ENCODE results near the gene TIMP4. TPM values are rescaled to one million over a fixed set of nuclear protein-coding genes. Genes with fewer than 3 reads are reported as not detected.

Gene TIMP4
- polyA plus RNA-seq, 2 of the 4 experiments (the other 2 are of a cell fraction): 15.7 to 16.0 TPM

GRCh38 chr3:12157026-12157425, 1.7 kb downstream of the TIMP4 start:
- ATAC-seq: no peak
- DNase-seq (ENCODE audit: low read depth in 1 of 2, low spot score in 1 of 2): no peak
- TF ChIP-seq MAX (IDR thresholded peaks at IDR 0.05): no peak
- TF ChIP-seq EP300 (IDR thresholded peaks at IDR 0.05): no peak
- TF ChIP-seq HOXA7 (CRISPR knock-in tag; IDR thresholded peaks at IDR 0.05): no peak
- no peak for TF ChIP-seq NPAS2 (CRISPR knock-in tag; IDR thresholded peaks at IDR 0.05; ENCODE audit: borderline replicate concordance)
- TF ChIP-seq GATA3 (IDR thresholded peaks at IDR 0.05; ENCODE audit: borderline replicate concordance): no peak
- no peak for TF ChIP-seq KDM5A (IDR thresholded peaks at IDR 0.05)
- no peak for TF ChIP-seq EHMT2 (IDR thresholded peaks at IDR 0.05; ENCODE audit: low read depth)
- ChIA-PET CTCF (interaction anchor here (0.8 to 36.8 kb wide), 4 partner anchors 11 to 188 kb away, joined by 3 to 976 read pairs (median 40); no protein-coding TSS in a partner anchor), POLR2A (no interaction called here)
- 100% methylated on average over 1 of the region's 1 CpG for WGBS (ENCODE audit: missing lambda C conversion rate)
- H3K9me3 ChIP-seq: no peaks in the 10 kb centered on the region
- peak overlapping the region; percentile 79; the same call in 2 of the 3 replicates for H3K4me2 ChIP-seq
- H3K4me1 ChIP-seq: peaks cover 51% of the 10 kb centered on the region
- no peak for FAIRE-seq
- H3K27ac ChIP-seq: peak overlapping the region; percentile 74 to 92; a peak in 5 of 6 replicates
- no peak overlapping the region for H3K4me3 ChIP-seq

GRCh38 chr3:12155828-12156227, 2.9 kb downstream of the TIMP4 start:
- DNase-seq (ENCODE audit: low read depth in 1 of 2, low spot score in 1 of 2) (peak; percentile 31 to 69), FAIRE-seq (no peak), ATAC-seq (peak; percentile 44 to 66; a peak in 5 of 6 replicates)
- no peak for TF ChIP-seq RFX5 (IDR thresholded peaks at IDR 0.05)
- no peak for TF ChIP-seq ATOH8 (CRISPR knock-in tag; IDR thresholded peaks at IDR 0.05; ENCODE audit: low read depth)
- TF ChIP-seq HOXB5 (CRISPR knock-in tag; IDR thresholded peaks at IDR 0.05): no peak
- TF ChIP-seq FOSL2 (IDR thresholded peaks at IDR 0.05): peak; percentile 48; the same call in 1 of the 2 replicates
- TF ChIP-seq FOSL2 (CRISPR knock-in tag; IDR thresholded peaks at IDR 0.05): peak; percentile 85
- no peak for TF ChIP-seq POLR2A (IDR thresholded peaks at IDR 0.05; ENCODE audit: low read length)
- TF ChIP-seq TP53 (CRISPR knock-in tag; IDR thresholded peaks at IDR 0.05): no peak
- Histone ChIP-seq H3K4me2 (peak overlapping the region; percentile 60), H3K4me1 (peaks cover 51% of the 10 kb centered on the region), H3K27ac (peak overlapping the region; percentile 74 to 92), H3K9me3 (no peaks in the 10 kb centered on the region), H3K4me3 (no peak overlapping the region)
- CTCF ChIA-PET: interaction anchor here (0.6 to 36.8 kb wide), 5 partner anchors 11 to 26 kb away, joined by 3 to 976 read pairs (median 4); no protein-coding TSS in a partner anchor
- POLR2A ChIA-PET: no interaction called here
- WGBS (ENCODE audit: missing lambda C conversion rate): 45% methylated on average over 2 of the region's 2 CpGs

GRCh38 chr3:12155264-12155663, 3.4 kb downstream of the TIMP4 start:
- no peaks in the 10 kb centered on the region for H3K9me3 ChIP-seq
- DNase-seq (ENCODE audit: low read depth in 1 of 2, low spot score in 1 of 2): no peak
- ChIA-PET POLR2A (no interaction called here), CTCF (interaction anchor here (1.0 to 36.8 kb wide), 7 partner anchors 9 to 324 kb away, joined by 3 to 976 read pairs (median 6); no protein-coding TSS in a partner anchor)
- TF ChIP-seq HOXB5 (CRISPR knock-in tag; IDR thresholded peaks at IDR 0.05): no peak
- H3K4me3 ChIP-seq: no peak overlapping the region
- H3K4me2 ChIP-seq: peak overlapping the region; percentile 60
- no peak for FAIRE-seq
- peak overlapping the region; percentile 74 to 92 for H3K27ac ChIP-seq
- H3K4me1 ChIP-seq: peaks cover 51% of the 10 kb centered on the region
- no peak for ATAC-seq

- ChIA-PET POLR2A (no interaction called here), CTCF (interaction anchor here (1.0 to 36.8 kb wide), 6 partner anchors 11 to 326 kb away, joined by 4 to 976 read pairs (median 10); no protein-coding TSS in a partner anchor)
- TF ChIP-seq USF2 (IDR thresholded peaks at IDR 0.05): no peak
- no peak for TF ChIP-seq FOSL2 (IDR thresholded peaks at IDR 0.05)
- TF ChIP-seq FOSL2 (CRISPR knock-in tag; IDR thresholded peaks at IDR 0.05): no peak
- no peak for TF ChIP-seq HEYL (CRISPR knock-in tag; IDR thresholded peaks at IDR 0.05)
- TF ChIP-seq MYC (IDR thresholded peaks at IDR 0.05; ENCODE audit: borderline replicate concordance, low read length): no peak
- ATAC-seq (no peak), DNase-seq (ENCODE audit: low read depth in 1 of 2, low spot score in 1 of 2) (no peak), FAIRE-seq (no peak)
- WGBS (ENCODE audit: missing lambda C conversion rate): 67% methylated on average over 1 of the region's 1 CpG
- Histone ChIP-seq H3K27ac (no peak overlapping the region), H3K9me3 (no peaks in the 10 kb centered on the region), H3K4me3 (no peak overlapping the region), H3K4me1 (peaks cover 45% of the 10 kb centered on the region), H3K4me2 (peak overlapping the region; percentile 3; the same call in 1 of the 3 replicates)
These were observed 4.6 kb downstream of the TIMP4 start for GRCh38 chr3:12154151-12154550.

All from A549 (cell line).